ENCODE measurements around the gene ZNF708.
"Not testable (repeated sequence)": the region's sequence is repeated elsewhere in the genome, so short reads cannot be mapped to it uniquely, and the experiment has no call there.

Gene ZNF708

GRCh38 chr19:21259421-21260124 is 69.6 kb downstream of the ZNF708 start:
- DNase-seq, result not testable (repeated sequence)

- no peak for DNase-seq
Observed at GRCh38 chr19:21256722-21257121, 72.5 kb downstream of the ZNF708 start.

Data from inflammatory macrophage treated with lipopolysaccharide for 4 hours (primary cell).